Measurements from ENCODE around the gene SPTLC3. TPM values are rescaled to one million over a fixed set of nuclear protein-coding genes. Genes with fewer than 3 reads are reported as not detected.

SPTLC3 gene
- total RNA-seq, 2 donors from 2014 or later, result 5.2 to 24.5 TPM

GRCh38 chr20:13034936-13035335 lies 26.2 kb downstream of the SPTLC3 start:
- H3K9me3 ChIP-seq, result no peaks in the 10 kb centered on the region
- no peaks in the 10 kb centered on the region for H3K36me3 ChIP-seq
- no peak overlapping the region for H3K4me3 ChIP-seq
- H3K27me3 ChIP-seq (replicated peaks; ENCODE audit: insufficient read depth), result no peaks in the 10 kb centered on the region
- no peak for DNase-seq (ENCODE audit: low spot score)
- H3K4me1 ChIP-seq (replicated peaks), result no peaks in the 10 kb centered on the region
- TF ChIP-seq POLR2AphosphoS5 (IDR thresholded peaks at IDR 0.05) (no peak), POLR2A (IDR thresholded peaks at IDR 0.05) (no peak), CTCF (IDR thresholded peaks at IDR 0.05) (no peak)
- H3K27ac ChIP-seq, result no peak overlapping the region
- 90% methylated on average over 1 of the region's 1 CpG for WGBS
- intact Hi-C loops (cut with DNase I), result no loop called here

- H3K27me3 ChIP-seq (replicated peaks; ENCODE audit: insufficient read depth), result no peaks in the 10 kb centered on the region
- intact Hi-C loops (cut with DNase I), result no loop called here
- no peaks in the 10 kb centered on the region for H3K4me1 ChIP-seq (replicated peaks)
- 18% methylated on average over 2 of the region's 2 CpGs for WGBS
- no peaks in the 10 kb centered on the region for H3K36me3 ChIP-seq
- no peak overlapping the region for H3K4me3 ChIP-seq
- no peaks in the 10 kb centered on the region for H3K9me3 ChIP-seq
- H3K27ac ChIP-seq, result no peak overlapping the region
- TF ChIP-seq CTCF (IDR thresholded peaks at IDR 0.05), result no peak
- TF ChIP-seq POLR2A (IDR thresholded peaks at IDR 0.05), result no peak
- no peak for TF ChIP-seq POLR2AphosphoS5 (IDR thresholded peaks at IDR 0.05)
- no peak for DNase-seq (ENCODE audit: low spot score)
Measured at GRCh38 chr20:13035399-13036152, 26.8 kb downstream of the SPTLC3 start.

- H3K4me1 ChIP-seq (replicated peaks), result no peaks in the 10 kb centered on the region
- no peaks in the 10 kb centered on the region for H3K27me3 ChIP-seq (replicated peaks; ENCODE audit: insufficient read depth)
- 95% methylated on average over 3 of the region's 3 CpGs for WGBS
- intact Hi-C loops (cut with DNase I), result no loop called here
- no peak overlapping the region for H3K27ac ChIP-seq
- TF ChIP-seq POLR2A (IDR thresholded peaks at IDR 0.05), result no peak
- TF ChIP-seq CTCF (IDR thresholded peaks at IDR 0.05), result no peak
- no peak for TF ChIP-seq POLR2AphosphoS5 (IDR thresholded peaks at IDR 0.05)
- DNase-seq (ENCODE audit: low spot score), result no peak
- H3K36me3 ChIP-seq, result no peaks in the 10 kb centered on the region
- H3K9me3 ChIP-seq, result no peaks in the 10 kb centered on the region
- H3K4me3 ChIP-seq, result no peak overlapping the region
Measured at GRCh38 chr20:13037727-13038126, 29.0 kb downstream of the SPTLC3 start.

DNA sequence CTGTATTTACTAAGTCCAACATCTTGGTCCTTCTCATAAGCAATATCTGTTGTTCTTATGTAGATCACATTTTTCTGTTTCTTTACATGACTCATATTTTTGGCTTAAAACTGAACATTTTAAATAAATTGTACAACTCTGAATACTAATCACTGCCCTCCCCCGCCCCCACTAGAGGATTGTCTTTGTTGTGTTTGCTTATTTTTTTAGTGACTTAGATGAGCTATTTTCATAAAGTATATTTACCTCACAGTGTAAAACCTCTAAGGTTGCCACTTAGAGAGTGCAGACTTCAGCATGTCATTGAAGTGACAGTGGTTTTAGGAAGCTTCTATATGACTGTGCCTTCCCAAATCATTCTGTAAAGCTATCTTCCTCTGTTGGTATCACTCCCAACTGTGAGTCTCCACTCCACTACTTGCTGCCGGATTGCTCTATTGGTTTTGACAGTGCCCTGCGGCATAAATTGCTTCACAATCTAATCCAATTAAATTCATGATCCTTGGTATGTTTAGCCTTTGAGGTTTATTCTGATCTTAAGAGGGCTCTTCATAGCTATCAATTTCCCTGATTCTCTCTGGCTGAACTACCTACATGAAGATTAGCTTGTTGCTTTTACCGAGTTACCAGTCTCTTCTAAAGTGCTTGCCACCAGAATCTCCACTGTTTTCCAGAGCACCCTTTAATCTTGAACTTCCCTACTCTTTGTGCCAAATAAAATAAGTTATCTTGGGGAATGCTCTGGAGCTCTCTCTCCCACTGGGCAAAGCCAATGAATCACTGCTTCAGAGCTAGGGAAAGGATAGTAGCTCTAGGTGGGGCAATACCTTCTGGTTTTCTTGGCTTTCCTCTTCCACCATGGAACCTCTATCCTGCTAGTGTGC lies 33.0 kb downstream of the SPTLC3 start:
- 97% methylated on average over 4 of the region's 4 CpGs for WGBS
- Histone ChIP-seq H3K27me3 (replicated peaks; ENCODE audit: insufficient read depth) (no peaks in the 10 kb centered on the region), H3K4me3 (no peak overlapping the region), H3K9me3 (no peaks in the 10 kb centered on the region), H3K36me3 (no peaks in the 10 kb centered on the region), H3K4me1 (replicated peaks) (no peaks in the 10 kb centered on the region), H3K27ac (no peak overlapping the region)
- DNase-seq (ENCODE audit: low spot score), result no peak
- intact Hi-C loops (cut with DNase I), result no loop called here
- TF ChIP-seq POLR2A (IDR thresholded peaks at IDR 0.05), result no peak
- no peak for TF ChIP-seq CTCF (IDR thresholded peaks at IDR 0.05)
- no peak for TF ChIP-seq POLR2AphosphoS5 (IDR thresholded peaks at IDR 0.05)

All from prostate gland (tissue), 2 donors.